Thyroid gland (tissue), 4 donors: ENCODE measurements around the gene CD59.

Source experiments
- CTCF ChIP-seq, 6 experiments: fragments of 200-600 bp in 3 of 6; fragments of 450-650 bp in 3 of 6; sonication (generic) in 3 of 6; IDR thresholded peaks; one replicate each; pipeline ENCODE4 v1.5.1; 2016 to 2019; ENCODE audit warnings: antibody characterized with exemption in 6 of 6, mild to moderate bottlenecking in 2 of 6, inconsistent platforms in 1 of 6, moderate library complexity in 1 of 6
- POLR2A ChIP-seq, 2 donors: fragments of 450-650 bp; IDR thresholded peaks; one replicate each; pipeline ENCODE4 v1.6.1; 2017; ENCODE audit warnings: antibody characterized with exemption in 2 of 2, mild to moderate bottlenecking in 2 of 2, moderate library complexity in 1 of 2

DNA sequence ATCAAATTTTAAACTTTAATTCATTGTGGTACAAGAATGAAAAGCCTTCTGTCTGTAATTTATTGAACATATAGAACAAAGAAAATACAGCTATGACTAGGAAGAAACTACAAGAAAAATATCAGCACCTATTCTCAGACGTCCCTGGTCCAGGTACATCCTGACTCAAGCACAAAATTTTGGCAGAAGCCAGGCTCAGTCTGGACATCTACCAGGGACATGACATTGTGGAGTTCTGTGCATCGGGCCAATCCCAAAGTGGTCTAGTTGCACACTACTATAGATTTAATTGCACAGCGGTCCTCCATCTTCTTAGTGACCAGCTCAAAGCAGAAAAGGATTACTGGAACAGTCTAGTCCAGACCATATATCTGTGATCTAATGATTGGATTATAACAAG, 15.7 kb upstream of the CD59 start:
- TF ChIP-seq CTCF (IDR thresholded peaks at IDR 0.05) (no peak), POLR2A (IDR thresholded peaks at IDR 0.05) (no peak)
